AG10803 (cell line): ENCODE results near the gene PRAMEF12.

Experiments used
- DNase-seq: peaks from one replicate; pipeline ENCODE4 v3.0.0; 2010; ENCODE audit warnings: low read depth
- H3K4me3 ChIP-seq: 2 replicates; pipeline ENCODE4 v1.5.1; 2011; ENCODE audit warnings: mild to moderate bottlenecking, low read length, control low read depth
- CTCF ChIP-seq: conservative IDR thresholded peaks from 2 replicates; pipeline ENCODE4 v1.5.1; 2011; ENCODE audit warnings: mild to moderate bottlenecking, low read length, control low read depth, inconsistent platforms

Gene PRAMEF12

DNA sequence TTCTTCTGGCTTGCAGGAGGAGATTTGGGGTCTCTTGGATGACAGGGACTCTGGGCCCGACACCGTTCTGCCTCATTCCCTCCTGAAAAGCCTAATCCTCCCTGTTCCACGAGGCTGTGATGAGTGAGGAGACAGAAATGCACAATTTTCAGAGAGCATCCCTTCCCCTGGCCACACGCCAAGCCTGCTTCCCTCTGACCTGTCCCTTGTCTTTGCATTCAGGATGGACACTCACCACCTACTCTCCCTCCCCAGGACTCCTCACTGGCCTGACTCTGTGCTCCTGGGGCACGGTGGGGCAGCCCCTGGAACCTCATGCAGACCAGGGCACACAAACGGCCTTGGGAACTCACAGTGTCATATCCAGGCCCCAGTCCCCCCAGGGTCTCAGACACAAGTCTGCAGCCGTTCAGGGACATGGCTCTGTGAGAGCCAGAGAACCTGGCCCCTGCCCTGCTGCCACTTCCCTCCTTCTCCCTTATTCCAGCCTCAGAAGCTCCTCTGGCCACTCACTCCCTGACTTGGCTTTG lies 3.5 kb upstream of the PRAMEF12 start:
- no peak overlapping the region for H3K4me3 ChIP-seq
- DNase-seq, result no peak
- TF ChIP-seq CTCF, result no peak

- DNase-seq, result no peak
- H3K4me3 ChIP-seq, result no peak overlapping the region
- TF ChIP-seq CTCF, result no peak
Observed at GRCh38 chr1:12770620-12771019, 2.9 kb upstream of the PRAMEF12 start.

DNA sequence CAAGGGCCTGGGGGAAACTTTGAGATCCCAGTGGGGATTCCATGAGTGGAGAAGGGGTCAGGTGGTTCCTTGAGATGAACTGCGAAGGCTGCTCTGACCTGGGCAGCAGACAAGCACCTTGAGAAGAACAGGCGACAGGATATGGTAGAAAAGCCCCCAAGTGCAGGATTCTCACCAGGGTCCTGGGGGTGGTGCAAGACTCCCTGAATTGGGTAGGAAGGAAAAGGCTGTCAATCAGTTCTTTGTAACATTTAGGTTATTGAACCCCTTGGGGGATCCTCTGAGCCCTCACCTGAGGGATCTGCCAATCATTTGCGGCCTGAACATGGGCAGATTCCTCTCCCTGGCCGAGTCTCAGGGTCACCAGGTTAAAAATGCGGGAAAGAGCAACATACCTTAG lies 2.4 kb upstream of the PRAMEF12 start:
- DNase-seq, result no peak
- TF ChIP-seq CTCF, result no peak
- no peak overlapping the region for H3K4me3 ChIP-seq

GRCh38 chr1:12772520-12772919 lies 1.0 kb upstream of the PRAMEF12 start:
- TF ChIP-seq CTCF, result no peak
- no peak overlapping the region for H3K4me3 ChIP-seq
- DNase-seq, result no peak

DNA sequence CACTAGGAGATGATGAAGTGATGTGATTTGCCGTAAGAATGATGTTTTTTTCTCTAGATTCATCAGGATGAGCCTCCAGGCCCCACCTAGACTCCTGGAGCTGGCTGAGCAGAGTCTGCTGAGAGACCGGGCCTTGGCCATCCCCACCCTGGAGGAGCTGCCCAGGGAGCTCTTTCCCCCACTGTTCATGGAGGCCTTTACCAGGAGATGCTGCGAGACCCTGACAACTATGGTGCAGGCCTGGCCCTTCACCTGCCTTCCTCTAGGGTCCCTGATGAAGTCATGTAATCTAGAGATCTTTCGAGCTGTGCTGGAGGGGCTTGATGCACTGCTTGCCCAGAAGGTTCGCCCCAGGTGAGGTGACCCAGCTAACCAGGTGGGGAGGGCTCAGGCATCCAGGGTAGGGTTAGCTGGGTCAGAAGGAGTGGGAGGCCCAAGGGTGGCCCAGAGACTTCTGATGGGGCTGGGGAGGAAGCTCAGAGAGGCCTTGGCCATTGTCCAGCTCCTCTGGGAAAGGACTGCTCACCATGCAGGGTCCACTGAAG lies 1.3 kb downstream of the PRAMEF12 start:
- DNase-seq, result no peak
- no peak overlapping the region for H3K4me3 ChIP-seq
- no peak for TF ChIP-seq CTCF

DNA sequence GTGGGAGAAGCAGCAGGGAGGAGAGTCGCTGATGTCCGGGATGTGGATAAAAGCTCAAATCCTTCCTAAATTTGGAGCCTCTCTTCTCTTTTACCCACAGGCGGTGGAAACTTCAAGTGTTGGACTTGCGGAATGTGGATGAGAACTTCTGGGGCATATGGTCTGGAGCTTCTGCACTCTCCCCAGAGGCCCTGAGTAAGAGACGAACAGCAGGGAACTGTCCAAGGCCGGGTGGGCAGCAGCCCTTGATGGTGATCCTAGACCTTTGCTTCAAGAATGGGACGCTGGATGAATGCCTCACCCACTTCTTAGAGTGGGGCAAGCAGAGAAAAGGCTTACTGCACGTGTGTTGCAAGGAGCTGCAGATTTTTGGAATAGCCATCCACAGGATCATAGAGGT lies 1.9 kb downstream of the PRAMEF12 start:
- no peak for DNase-seq
- no peak overlapping the region for H3K4me3 ChIP-seq
- no peak for TF ChIP-seq CTCF

DNA sequence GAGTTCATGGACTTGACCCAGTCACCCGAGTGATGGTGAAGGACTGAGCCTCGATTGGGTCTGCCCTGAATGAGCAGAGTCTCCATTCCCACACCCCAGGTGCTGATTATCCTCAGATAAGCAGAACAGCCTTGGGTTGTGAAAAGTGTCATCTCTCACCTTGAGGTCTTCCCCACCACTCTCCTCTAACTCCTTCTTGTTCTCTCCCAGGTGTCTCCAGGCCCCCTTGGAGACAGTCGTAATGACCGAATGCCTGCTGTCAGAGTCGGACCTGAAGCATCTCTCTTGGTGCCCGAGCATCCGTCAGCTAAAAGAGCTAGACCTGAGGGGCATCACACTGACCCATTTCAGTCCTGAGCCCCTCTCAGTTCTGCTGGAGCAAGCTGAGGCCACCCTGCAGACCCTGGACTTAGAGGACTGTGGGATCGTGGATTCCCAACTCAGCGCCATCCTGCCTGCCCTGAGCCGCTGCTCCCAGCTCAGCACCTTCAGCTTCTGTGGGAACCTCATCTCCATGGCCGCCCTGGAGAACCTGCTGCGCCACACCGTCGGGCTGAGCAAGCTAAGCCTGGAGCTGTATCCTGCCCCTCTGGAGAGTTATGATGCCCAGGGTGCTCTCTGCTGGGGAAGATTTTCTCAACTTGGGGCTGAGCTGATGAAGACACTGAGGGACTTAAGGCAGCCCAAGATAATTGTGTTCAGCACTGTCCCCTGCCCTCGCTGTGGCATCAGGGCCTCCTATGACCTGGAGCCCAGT lies 3.4 kb downstream of the PRAMEF12 start:
- H3K4me3 ChIP-seq, result no peak overlapping the region
- no peak for TF ChIP-seq CTCF
- DNase-seq, result no peak
